IPS-18a (cell line): Measurements from ENCODE around the gene PGLYRP3.
"Not testable (repeated sequence)": the region's sequence is repeated elsewhere in the genome, so short reads cannot be mapped to it uniquely, and the experiment has no call there.

Source experiments
- H3K27ac ChIP-seq: one replicate; pipeline ENCODE4 v1.5.1; 2013; ENCODE audit warnings: low read length
- H3K27me3 ChIP-seq: one replicate; pipeline ENCODE4 v1.6.1; 2013; ENCODE audit warnings: mild to moderate bottlenecking, low read length; ENCODE audit not compliant: control insufficient read depth, insufficient read depth
- H3K36me3 ChIP-seq: one replicate; pipeline ENCODE4 v1.6.1; 2013; ENCODE audit warnings: low read depth, low read length; ENCODE audit not compliant: control insufficient read depth
- H3K4me1 ChIP-seq: one replicate; pipeline ENCODE4 v1.6.1; 2013; ENCODE audit warnings: low read depth, low read length; ENCODE audit not compliant: control insufficient read depth
- H3K4me3 ChIP-seq: one replicate; pipeline ENCODE4 v1.5.1; 2013; ENCODE audit warnings: low read length
- H3K9ac ChIP-seq: one replicate; pipeline ENCODE4 v1.6.1; 2013; ENCODE audit warnings: mild to moderate bottlenecking, low read length, moderate library complexity
- H3K9me3 ChIP-seq: one replicate; pipeline ENCODE4 v1.6.1; 2013; ENCODE audit warnings: low read depth, low read length; ENCODE audit not compliant: control insufficient read depth

Gene PGLYRP3

DNA sequence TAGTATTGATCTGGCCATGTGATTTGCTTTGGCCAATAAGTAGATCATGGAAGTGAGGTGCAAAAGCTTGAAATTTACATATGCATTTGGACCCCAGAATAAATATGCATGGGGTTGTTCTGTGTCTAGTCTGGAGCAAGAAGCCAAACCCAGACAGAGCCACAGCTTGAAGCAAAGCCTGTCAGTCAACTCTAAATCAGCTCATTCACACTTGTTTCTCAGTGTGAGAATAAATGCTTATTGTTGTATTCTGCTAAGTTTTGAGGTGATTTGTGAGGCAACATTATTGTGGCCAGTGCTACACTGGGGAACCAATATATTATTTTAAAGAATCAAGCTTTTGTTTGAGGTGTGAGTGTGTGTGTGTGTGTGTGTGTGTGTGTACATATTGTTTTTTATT is 12.2 kb upstream of the PGLYRP3 start:
- H3K9me3 ChIP-seq = peaks cover 6% of the 10 kb centered on the region
- no peak overlapping the region for H3K9ac ChIP-seq
- no peaks in the 10 kb centered on the region for H3K27me3 ChIP-seq
- H3K27ac ChIP-seq = no peak overlapping the region
- no peaks in the 10 kb centered on the region for H3K4me1 ChIP-seq
- no peaks in the 10 kb centered on the region for H3K36me3 ChIP-seq
- no peak overlapping the region for H3K4me3 ChIP-seq

DNA sequence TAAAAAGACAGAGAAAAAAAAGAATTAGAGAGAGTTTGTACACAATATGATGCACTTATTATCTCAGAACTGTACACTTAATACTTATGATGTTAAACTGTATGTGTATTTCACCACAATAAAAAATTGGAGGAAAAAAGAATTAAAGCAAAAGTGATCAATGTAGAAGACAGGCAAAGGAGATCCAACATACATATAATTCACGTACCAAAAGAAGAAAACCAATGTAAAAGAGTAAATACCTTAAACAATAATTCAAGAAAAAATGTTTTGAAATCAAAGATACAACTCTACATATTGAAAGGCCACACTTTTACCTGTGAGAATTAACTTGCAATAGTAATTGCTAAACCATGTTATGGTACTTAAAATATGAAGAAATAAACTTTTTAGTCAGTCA is 9.8 kb upstream of the PGLYRP3 start:
- H3K9ac ChIP-seq = no peak overlapping the region
- H3K4me1 ChIP-seq = no peaks in the 10 kb centered on the region
- no peaks in the 10 kb centered on the region for H3K27me3 ChIP-seq
- H3K36me3 ChIP-seq = no peaks in the 10 kb centered on the region
- no peak overlapping the region for H3K27ac ChIP-seq
- no peak overlapping the region for H3K4me3 ChIP-seq
- H3K9me3 ChIP-seq = no peaks in the 10 kb centered on the region

DNA sequence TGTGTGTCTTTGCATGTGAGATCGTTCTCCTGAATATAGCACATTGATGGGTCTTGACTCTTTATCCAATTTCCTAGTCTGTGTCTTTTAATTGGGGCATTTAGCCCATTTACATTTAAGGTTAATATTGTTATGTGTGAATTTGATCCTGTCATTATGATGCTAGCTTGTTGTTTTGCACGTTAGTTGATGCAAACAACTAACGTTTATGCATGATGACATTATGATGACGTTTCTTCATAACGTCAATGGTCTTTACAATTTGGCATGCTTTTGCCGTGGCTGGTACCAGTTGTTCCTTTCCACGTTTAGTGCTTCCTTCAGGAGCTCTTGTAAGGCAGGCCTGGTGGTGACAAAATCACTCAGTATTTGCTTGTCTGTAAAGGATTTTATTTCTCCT is 5.4 kb upstream of the PGLYRP3 start:
- not testable (repeated sequence) for H3K4me3 ChIP-seq, H3K9me3 ChIP-seq, H3K9ac ChIP-seq, H3K36me3 ChIP-seq, H3K27ac ChIP-seq, H3K27me3 ChIP-seq, H3K4me1 ChIP-seq

DNA sequence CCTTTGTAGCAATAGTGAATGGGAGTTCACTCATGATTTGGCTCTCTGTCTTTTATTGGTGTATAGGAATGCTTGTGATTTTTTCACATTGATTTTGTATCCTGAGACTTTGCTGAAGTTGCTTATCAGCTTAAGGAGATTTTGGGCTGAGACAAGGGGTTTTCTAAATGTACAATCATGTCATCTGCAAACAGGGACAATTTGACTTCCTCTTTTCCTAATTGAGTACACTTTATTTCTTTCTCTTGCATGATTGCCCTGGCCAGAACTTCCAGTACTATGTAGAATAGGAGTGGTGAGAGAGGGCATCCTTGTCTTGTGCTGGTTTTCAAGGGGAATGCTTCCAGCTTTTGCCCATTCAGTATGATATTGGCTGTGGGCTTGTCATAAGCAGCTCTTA is 3.3 kb upstream of the PGLYRP3 start:
- not testable (repeated sequence) for H3K36me3 ChIP-seq, H3K9ac ChIP-seq, H3K27me3 ChIP-seq, H3K4me3 ChIP-seq, H3K9me3 ChIP-seq, H3K27ac ChIP-seq, H3K4me1 ChIP-seq

DNA sequence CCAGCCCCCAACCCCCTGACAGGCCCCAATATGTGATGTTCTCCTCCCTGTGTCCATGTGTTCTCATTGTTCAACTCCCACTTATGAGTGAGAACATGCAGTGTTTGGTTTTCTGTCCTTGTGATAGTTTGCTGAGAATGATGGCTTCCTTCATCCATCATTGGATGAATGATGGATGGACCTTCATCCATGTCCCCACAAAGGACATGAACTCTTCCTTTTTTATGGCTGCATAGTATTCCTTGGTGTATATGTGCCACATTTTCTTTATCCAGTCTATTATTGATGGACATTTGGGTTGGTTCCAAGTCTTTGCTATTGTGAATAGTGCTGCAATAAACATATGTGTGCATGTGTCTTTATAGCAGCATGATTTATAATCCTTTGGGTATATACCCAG is 1.6 kb upstream of the PGLYRP3 start:
- not testable (repeated sequence) for H3K9me3 ChIP-seq, H3K9ac ChIP-seq, H3K27ac ChIP-seq, H3K27me3 ChIP-seq, H3K4me1 ChIP-seq, H3K36me3 ChIP-seq, H3K4me3 ChIP-seq

DNA sequence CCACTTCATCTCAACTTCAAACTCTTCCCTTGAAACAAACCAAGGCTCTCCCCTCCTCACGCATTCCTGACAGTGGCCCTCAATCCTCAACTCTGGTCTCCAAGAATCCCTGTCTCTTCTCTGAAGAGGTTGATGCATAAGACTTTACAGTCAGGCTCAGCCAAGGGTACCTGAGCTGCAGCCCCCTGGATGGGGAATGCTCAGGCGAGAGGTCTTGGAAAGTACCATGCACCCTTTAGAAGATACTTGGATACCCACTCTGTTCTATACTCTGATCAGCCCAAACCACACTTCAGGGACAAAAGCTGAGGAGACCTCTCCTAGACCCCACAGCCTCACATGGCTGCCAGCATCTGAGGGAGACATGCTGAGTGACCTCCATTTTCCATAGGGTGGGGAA is 536 bp upstream of the PGLYRP3 start:
- Histone ChIP-seq H3K27me3 (no peaks in the 10 kb centered on the region), H3K4me1 (no peaks in the 10 kb centered on the region), H3K27ac (no peak overlapping the region), H3K36me3 (no peaks in the 10 kb centered on the region), H3K4me3 (no peak overlapping the region), H3K9ac (no peak overlapping the region), H3K9me3 (no peaks in the 10 kb centered on the region)

DNA sequence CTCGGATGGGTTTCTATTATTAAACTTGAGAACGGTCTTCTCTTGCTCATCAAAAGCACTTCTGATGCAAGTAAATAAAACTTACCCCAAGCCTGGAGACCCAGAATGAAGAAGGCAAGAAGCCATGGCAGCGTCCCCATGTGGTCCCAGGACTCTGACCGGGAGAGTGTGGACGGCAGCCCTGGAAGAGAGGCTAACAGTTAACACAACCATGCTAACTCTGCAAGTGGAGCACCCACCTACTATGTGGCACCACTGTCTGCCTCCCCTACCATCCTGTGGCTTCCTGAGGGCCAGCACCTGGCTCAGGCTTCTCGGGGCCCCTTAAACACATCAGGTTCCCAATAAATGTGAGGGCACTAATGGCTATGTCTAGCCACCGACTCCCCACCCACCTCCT is 2.2 kb downstream of the PGLYRP3 start:
- H3K4me1 ChIP-seq = peaks cover 8% of the 10 kb centered on the region
- H3K27ac ChIP-seq = no peak overlapping the region
- no peaks in the 10 kb centered on the region for H3K36me3 ChIP-seq

DNA sequence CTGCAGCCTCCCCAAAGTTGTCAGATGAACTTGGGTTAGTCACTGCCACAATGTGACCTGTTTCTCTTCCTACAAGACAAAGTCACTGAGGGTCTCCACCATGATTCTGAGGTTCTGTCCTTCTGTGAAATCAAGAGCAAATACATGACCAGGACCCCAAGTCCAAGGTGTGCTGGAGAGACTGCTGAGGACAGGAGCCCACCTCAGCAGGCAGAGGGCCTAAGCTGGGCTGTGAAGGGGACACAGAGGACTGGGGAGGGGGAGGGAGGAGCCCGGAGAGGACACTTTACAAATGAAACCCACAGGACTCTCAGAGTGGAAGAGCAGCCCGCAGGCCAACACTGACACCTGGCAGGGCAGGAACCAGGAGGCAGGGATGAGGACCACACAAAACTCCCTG is 3.3 kb downstream of the PGLYRP3 start:
- Histone ChIP-seq H3K4me1 (peaks cover 8% of the 10 kb centered on the region), H3K36me3 (no peaks in the 10 kb centered on the region), H3K9me3 (no peaks in the 10 kb centered on the region), H3K27me3 (no peaks in the 10 kb centered on the region), H3K27ac (no peak overlapping the region), H3K4me3 (no peak overlapping the region), H3K9ac (no peak overlapping the region)

More for the DNA sequence above, 2.2 kb downstream of the PGLYRP3 start:
- Histone ChIP-seq H3K27me3 (no peaks in the 10 kb centered on the region), H3K4me3 (no peak overlapping the region), H3K9me3 (no peaks in the 10 kb centered on the region), H3K9ac (no peak overlapping the region)

DNA sequence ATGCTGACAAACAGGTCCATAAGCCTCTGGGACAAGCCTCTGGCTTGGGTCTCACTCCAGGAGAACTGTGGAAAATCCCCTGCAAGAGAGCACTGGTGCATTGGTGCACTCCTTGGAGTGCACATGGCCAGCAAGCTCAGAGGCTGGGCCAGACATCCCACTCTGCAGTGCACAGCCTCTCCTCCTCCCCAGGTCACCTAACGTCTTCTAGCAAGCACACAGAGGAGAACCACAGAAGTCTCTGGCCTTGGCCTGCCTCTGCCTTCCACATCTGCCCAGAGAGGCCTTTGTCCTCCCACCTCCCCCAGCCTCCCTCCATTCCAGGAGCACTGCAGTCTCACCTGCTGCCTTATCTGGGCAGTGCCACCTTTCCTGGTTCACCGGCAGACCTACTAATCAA is 4.2 kb downstream of the PGLYRP3 start:
- H3K36me3 ChIP-seq = no peaks in the 10 kb centered on the region
- H3K27ac ChIP-seq = no peak overlapping the region
- no peak overlapping the region for H3K4me3 ChIP-seq
- no peak overlapping the region for H3K9ac ChIP-seq
- H3K4me1 ChIP-seq = peaks cover 8% of the 10 kb centered on the region
- H3K9me3 ChIP-seq = no peaks in the 10 kb centered on the region
- H3K27me3 ChIP-seq = no peaks in the 10 kb centered on the region

DNA sequence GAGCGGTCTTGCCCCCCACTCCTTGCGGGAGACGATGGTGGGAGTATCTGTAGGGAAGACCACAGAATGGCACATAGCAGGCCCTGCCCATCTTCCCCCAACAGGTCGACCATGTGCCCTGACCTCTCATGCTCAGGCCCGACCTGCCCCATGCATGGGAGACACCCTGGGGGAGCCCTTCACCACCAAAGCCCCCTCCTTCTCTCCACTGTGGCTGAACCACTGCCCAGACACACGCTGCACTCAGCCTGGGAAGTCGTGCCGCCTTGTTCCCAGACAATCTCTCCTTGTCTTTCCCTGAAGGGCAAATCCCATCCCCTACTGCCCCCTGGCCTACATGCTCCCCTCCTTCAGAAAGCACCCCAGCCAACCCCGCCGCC is 5.5 kb downstream of the PGLYRP3 start:
- H3K4me1 ChIP-seq = peaks cover 8% of the 10 kb centered on the region
- H3K9ac ChIP-seq = no peak overlapping the region
- H3K36me3 ChIP-seq = no peaks in the 10 kb centered on the region
- no peaks in the 10 kb centered on the region for H3K9me3 ChIP-seq
- H3K4me3 ChIP-seq = no peak overlapping the region
- no peak overlapping the region for H3K27ac ChIP-seq
- H3K27me3 ChIP-seq = no peaks in the 10 kb centered on the region

DNA sequence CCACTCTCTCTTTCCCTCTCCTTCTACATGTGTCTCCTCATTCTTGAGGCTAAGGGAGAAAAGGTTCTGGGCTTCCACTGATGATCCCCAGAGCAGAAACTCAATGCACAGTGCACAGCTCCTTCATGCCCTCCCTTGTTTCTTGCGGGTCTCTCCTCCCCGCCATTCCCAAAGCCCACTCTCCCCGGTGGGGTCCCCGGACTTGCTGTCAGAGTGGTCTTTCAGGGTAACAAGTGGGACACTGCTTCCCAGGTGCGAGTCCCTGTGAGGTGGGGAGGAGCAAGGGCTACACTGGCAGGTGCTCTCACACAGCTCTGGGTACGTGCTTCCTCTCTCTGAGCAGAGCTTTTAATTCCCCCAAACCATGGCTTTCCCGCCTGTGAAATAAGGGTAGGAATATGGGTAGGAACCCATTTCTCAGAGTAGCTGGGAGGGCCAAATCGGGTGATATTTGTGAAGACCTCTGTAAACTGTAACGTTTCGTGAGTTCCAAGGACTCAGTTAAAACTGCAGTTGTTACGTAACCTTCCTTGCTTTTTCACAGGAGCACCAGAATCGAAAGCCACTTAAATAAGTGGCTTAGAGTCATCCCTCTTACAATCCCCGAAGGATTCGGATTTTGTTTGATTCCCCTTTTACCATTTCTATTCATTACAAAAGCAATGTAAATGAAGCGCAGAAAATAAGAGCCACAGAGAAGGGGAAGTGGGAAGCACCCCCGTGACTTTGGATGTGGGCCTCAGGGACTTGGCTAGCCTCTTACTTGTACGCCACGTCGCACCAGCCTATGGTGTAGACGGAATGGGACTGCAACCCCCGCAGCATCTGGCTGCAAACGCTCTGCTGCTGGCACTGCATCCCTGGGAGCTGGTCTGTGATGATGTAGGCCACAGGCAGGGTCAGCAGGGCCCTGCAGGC is 6.2 kb downstream of the PGLYRP3 start:
- H3K27ac ChIP-seq = no peak overlapping the region

DNA sequence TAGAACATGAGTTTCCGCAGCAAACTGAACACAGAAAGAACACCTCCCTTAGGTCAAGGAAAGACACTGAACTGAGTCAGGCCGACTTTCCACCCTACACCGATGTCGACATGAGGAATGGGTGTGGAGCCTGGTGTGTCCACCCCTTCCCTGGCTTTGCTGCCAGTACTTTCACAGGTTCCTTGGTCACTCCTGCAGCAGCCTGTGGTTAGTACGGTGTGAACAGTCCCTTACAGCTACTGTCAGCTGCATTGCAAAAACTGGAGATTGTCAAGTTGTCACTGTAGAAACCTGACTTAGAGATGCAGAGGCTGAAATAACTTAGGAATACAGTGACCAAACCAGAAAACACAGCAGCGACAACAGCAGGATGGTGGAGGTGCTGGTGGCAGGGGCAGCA is 7.1 kb downstream of the PGLYRP3 start:
- Histone ChIP-seq H3K4me1 (peaks cover 8% of the 10 kb centered on the region), H3K9me3 (no peaks in the 10 kb centered on the region), H3K9ac (no peak overlapping the region), H3K36me3 (no peaks in the 10 kb centered on the region), H3K4me3 (no peak overlapping the region), H3K27ac (no peak overlapping the region), H3K27me3 (no peaks in the 10 kb centered on the region)

More for the DNA sequence above, 6.2 kb downstream of the PGLYRP3 start:
- H3K36me3 ChIP-seq = no peaks in the 10 kb centered on the region
- H3K9ac ChIP-seq = no peak overlapping the region
- H3K9me3 ChIP-seq = no peaks in the 10 kb centered on the region
- H3K4me1 ChIP-seq = peaks cover 8% of the 10 kb centered on the region
- no peak overlapping the region for H3K4me3 ChIP-seq
- H3K27me3 ChIP-seq = no peaks in the 10 kb centered on the region
